ENCODE data around the gene TESMIN. TPM values are rescaled to one million over a fixed set of nuclear protein-coding genes. Genes with fewer than 3 reads are reported as not detected.

Gene TESMIN
- total RNA-seq, 1 experiment from 2014 or later, result 78.8 TPM

DNA sequence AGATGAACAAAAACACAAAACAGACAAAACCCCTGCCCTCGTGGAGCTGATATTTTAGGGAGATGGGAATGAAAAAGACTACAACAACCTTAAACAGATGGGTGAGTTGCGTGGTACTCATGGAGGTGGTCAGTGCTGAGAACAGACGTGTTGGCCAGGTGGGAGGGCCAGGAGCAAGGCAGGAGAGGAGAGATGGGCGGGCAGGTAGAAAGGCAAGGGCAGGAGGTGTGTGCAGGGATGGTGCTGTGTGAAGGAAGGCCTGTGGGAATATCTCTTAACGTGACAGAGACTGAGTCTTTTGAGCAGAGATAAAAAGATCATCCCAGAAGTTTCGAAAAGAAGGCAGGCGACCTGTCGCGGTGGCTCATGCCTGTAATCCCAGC is 59.9 kb downstream of the TESMIN start:
- POLR2A ChIA-PET, result no interaction called here

DNA sequence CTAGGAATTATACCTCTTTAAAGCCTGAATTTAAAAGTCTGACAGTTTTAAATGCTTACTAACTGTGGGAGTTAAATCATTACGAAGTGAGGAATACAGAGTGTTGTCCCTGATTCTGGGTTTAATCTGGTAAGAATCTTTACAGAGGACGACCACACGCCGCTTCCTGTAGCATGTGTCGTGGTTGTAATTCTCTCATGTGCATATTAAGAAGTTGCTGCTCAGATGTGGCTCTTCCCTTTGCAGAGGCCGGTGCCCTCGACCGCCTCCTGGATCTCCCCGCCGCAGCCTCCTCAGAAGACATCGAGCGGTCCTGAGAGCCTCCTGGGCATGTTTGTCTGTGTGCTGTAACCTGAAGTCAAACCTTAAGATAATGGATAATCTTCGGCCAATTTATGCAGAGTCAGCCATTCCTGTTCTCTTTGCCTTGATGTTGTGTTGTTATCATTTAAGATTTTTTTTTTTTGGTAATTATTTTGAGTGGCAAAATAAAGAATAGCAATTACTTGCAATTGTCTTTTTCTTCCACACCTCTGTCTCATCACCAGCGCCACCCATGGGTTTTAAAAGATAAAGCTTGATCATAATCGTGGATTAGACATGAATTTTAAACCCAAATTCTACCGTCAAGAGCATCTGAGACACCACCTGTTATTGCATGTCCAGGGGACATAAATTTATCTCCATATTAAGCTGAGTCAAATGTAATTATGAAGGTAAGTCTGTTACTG is 60.5 kb downstream of the TESMIN start:
- ChIA-PET POLR2A (no interaction called here), CTCF (interaction anchor here (0.6 to 1.3 kb wide), 7 partner anchors 17 to 199 kb away, joined by 3 to 7 read pairs (median 5); no protein-coding TSS in a partner anchor)
- peaks cover 59% of the 10 kb centered on the region for H3K4me1 Mint-ChIP-seq
- no peak for ATAC-seq
- H3K27ac Mint-ChIP-seq, result peak overlapping the region; percentile 21
- peaks cover 29% of the 10 kb centered on the region for H3K36me3 Mint-ChIP-seq
- H3K4me3 Mint-ChIP-seq, result no peak overlapping the region
- DNase-seq (ENCODE audit: low spot score), result no peak
- H3K27me3 Mint-ChIP-seq (ENCODE audit: low read depth), result peaks cover 9% of the 10 kb centered on the region
- H3K9me3 Mint-ChIP-seq, result peaks cover 7% of the 10 kb centered on the region; the same call in 1 of the 2 replicates
- TF ChIP-seq CREM (CRISPR knock-in tag; IDR thresholded peaks at IDR 0.05), result no peak
- TF ChIP-seq, protein P1, sequence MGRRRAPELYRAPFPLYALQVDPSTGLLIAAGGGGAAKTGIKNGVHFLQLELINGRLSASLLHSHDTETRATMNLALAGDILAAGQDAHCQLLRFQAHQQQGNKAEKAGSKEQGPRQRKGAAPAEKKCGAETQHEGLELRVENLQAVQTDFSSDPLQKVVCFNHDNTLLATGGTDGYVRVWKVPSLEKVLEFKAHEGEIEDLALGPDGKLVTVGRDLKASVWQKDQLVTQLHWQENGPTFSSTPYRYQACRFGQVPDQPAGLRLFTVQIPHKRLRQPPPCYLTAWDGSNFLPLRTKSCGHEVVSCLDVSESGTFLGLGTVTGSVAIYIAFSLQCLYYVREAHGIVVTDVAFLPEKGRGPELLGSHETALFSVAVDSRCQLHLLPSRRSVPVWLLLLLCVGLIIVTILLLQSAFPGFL (CRISPR knock-in tag; IDR thresholded peaks at IDR 0.05; ENCODE audit: borderline replicate concordance), result no peak
- TF ChIP-seq, protein P2, sequence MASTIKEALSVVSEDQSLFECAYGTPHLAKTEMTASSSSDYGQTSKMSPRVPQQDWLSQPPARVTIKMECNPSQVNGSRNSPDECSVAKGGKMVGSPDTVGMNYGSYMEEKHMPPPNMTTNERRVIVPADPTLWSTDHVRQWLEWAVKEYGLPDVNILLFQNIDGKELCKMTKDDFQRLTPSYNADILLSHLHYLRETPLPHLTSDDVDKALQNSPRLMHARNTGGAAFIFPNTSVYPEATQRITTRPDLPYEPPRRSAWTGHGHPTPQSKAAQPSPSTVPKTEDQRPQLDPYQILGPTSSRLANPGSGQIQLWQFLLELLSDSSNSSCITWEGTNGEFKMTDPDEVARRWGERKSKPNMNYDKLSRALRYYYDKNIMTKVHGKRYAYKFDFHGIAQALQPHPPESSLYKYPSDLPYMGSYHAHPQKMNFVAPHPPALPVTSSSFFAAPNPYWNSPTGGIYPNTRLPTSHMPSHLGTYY (CRISPR knock-in tag; IDR thresholded peaks at IDR 0.05), result no peak
- no peak for TF ChIP-seq KAT7 (CRISPR knock-in tag; IDR thresholded peaks at IDR 0.05; ENCODE audit: borderline replicate concordance)
- no peak for TF ChIP-seq PRRX2 (CRISPR knock-in tag; IDR thresholded peaks at IDR 0.05)
- TF ChIP-seq, protein P3, sequence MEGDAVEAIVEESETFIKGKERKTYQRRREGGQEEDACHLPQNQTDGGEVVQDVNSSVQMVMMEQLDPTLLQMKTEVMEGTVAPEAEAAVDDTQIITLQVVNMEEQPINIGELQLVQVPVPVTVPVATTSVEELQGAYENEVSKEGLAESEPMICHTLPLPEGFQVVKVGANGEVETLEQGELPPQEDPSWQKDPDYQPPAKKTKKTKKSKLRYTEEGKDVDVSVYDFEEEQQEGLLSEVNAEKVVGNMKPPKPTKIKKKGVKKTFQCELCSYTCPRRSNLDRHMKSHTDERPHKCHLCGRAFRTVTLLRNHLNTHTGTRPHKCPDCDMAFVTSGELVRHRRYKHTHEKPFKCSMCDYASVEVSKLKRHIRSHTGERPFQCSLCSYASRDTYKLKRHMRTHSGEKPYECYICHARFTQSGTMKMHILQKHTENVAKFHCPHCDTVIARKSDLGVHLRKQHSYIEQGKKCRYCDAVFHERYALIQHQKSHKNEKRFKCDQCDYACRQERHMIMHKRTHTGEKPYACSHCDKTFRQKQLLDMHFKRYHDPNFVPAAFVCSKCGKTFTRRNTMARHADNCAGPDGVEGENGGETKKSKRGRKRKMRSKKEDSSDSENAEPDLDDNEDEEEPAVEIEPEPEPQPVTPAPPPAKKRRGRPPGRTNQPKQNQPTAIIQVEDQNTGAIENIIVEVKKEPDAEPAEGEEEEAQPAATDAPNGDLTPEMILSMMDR (IDR thresholded peaks at IDR 0.05), result no peak
- TF ChIP-seq, protein P4, sequence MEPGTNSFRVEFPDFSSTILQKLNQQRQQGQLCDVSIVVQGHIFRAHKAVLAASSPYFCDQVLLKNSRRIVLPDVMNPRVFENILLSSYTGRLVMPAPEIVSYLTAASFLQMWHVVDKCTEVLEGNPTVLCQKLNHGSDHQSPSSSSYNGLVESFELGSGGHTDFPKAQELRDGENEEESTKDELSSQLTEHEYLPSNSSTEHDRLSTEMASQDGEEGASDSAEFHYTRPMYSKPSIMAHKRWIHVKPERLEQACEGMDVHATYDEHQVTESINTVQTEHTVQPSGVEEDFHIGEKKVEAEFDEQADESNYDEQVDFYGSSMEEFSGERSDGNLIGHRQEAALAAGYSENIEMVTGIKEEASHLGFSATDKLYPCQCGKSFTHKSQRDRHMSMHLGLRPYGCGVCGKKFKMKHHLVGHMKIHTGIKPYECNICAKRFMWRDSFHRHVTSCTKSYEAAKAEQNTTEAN (CRISPR knock-in tag; IDR thresholded peaks at IDR 0.05), result no peak
- TF ChIP-seq, protein P5, sequence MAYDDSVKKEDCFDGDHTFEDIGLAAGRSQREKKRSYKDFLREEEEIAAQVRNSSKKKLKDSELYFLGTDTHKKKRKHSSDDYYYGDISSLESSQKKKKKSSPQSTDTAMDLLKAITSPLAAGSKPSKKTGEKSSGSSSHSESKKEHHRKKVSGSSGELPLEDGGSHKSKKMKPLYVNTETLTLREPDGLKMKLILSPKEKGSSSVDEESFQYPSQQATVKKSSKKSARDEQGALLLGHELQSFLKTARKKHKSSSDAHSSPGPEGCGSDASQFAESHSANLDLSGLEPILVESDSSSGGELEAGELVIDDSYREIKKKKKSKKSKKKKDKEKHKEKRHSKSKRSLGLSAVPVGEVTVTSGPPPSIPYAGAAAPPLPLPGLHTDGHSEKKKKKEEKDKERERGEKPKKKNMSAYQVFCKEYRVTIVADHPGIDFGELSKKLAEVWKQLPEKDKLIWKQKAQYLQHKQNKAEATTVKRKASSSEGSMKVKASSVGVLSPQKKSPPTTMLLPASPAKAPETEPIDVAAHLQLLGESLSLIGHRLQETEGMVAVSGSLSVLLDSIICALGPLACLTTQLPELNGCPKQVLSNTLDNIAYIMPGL (CRISPR knock-in tag; IDR thresholded peaks at IDR 0.05), result no peak
- TF ChIP-seq FOXJ3 (CRISPR knock-in tag; IDR thresholded peaks at IDR 0.05; ENCODE audit: borderline replicate concordance), result no peak
- no peak for TF ChIP-seq NFE2L1 (CRISPR knock-in tag; IDR thresholded peaks at IDR 0.05)
- no peak for TF ChIP-seq ZNF671 (CRISPR knock-in tag; IDR thresholded peaks at IDR 0.05)
- TF ChIP-seq, protein P6, sequence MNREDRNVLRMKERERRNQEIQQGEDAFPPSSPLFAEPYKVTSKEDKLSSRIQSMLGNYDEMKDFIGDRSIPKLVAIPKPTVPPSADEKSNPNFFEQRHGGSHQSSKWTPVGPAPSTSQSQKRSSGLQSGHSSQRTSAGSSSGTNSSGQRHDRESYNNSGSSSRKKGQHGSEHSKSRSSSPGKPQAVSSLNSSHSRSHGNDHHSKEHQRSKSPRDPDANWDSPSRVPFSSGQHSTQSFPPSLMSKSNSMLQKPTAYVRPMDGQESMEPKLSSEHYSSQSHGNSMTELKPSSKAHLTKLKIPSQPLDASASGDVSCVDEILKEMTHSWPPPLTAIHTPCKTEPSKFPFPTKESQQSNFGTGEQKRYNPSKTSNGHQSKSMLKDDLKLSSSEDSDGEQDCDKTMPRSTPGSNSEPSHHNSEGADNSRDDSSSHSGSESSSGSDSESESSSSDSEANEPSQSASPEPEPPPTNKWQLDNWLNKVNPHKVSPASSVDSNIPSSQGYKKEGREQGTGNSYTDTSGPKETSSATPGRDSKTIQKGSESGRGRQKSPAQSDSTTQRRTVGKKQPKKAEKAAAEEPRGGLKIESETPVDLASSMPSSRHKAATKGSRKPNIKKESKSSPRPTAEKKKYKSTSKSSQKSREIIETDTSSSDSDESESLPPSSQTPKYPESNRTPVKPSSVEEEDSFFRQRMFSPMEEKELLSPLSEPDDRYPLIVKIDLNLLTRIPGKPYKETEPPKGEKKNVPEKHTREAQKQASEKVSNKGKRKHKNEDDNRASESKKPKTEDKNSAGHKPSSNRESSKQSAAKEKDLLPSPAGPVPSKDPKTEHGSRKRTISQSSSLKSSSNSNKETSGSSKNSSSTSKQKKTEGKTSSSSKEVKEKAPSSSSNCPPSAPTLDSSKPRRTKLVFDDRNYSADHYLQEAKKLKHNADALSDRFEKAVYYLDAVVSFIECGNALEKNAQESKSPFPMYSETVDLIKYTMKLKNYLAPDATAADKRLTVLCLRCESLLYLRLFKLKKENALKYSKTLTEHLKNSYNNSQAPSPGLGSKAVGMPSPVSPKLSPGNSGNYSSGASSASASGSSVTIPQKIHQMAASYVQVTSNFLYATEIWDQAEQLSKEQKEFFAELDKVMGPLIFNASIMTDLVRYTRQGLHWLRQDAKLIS (CRISPR knock-in tag; IDR thresholded peaks at IDR 0.05; ENCODE audit: borderline replicate concordance), result no peak
- TF ChIP-seq NFATC4 (CRISPR knock-in tag; IDR thresholded peaks at IDR 0.05), result no peak
- TF ChIP-seq TEAD4 (CRISPR knock-in tag; IDR thresholded peaks at IDR 0.05), result no peak
- TF ChIP-seq, protein P7, sequence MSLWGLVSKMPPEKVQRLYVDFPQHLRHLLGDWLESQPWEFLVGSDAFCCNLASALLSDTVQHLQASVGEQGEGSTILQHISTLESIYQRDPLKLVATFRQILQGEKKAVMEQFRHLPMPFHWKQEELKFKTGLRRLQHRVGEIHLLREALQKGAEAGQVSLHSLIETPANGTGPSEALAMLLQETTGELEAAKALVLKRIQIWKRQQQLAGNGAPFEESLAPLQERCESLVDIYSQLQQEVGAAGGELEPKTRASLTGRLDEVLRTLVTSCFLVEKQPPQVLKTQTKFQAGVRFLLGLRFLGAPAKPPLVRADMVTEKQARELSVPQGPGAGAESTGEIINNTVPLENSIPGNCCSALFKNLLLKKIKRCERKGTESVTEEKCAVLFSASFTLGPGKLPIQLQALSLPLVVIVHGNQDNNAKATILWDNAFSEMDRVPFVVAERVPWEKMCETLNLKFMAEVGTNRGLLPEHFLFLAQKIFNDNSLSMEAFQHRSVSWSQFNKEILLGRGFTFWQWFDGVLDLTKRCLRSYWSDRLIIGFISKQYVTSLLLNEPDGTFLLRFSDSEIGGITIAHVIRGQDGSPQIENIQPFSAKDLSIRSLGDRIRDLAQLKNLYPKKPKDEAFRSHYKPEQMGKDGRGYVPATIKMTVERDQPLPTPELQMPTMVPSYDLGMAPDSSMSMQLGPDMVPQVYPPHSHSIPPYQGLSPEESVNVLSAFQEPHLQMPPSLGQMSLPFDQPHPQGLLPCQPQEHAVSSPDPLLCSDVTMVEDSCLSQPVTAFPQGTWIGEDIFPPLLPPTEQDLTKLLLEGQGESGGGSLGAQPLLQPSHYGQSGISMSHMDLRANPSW (CRISPR knock-in tag; conservative IDR thresholded peaks at IDR 0.05; ENCODE audit: low read depth), result no peak
- TF ChIP-seq FOXP1 (CRISPR knock-in tag; IDR thresholded peaks at IDR 0.05; ENCODE audit: borderline replicate concordance), result no peak
- TF ChIP-seq, protein P8, sequence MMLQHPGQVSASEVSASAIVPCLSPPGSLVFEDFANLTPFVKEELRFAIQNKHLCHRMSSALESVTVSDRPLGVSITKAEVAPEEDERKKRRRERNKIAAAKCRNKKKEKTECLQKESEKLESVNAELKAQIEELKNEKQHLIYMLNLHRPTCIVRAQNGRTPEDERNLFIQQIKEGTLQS (CRISPR knock-in tag; conservative IDR thresholded peaks at IDR 0.05), result no peak

More for the DNA sequence above, 59.9 kb downstream of the TESMIN start:
- peaks cover 11% of the 10 kb centered on the region for H3K9me3 Mint-ChIP-seq
- ATAC-seq (no peak), DNase-seq (ENCODE audit: low spot score) (no peak)
- H3K4me3 Mint-ChIP-seq, result no peak overlapping the region
- H3K27ac Mint-ChIP-seq, result peak overlapping the region; percentile 21
- CTCF ChIA-PET, result interaction anchor here (0.6 to 1.3 kb wide), 7 partner anchors 18 to 199 kb away, joined by 3 to 7 read pairs (median 5); no protein-coding TSS in a partner anchor
- no peak for TF ChIP-seq FOXJ3 (CRISPR knock-in tag; IDR thresholded peaks at IDR 0.05; ENCODE audit: borderline replicate concordance)
- TF ChIP-seq NFATC4 (CRISPR knock-in tag; IDR thresholded peaks at IDR 0.05), result peak; percentile 41; the same call in 1 of the 2 replicates
- peak; percentile 61; the same call in 1 of the 2 replicates for TF ChIP-seq ZNF416 (CRISPR knock-in tag; IDR thresholded peaks at IDR 0.05)
- 0 out of 2 replicates have a peak, but pooled peaks have one; percentile 76 for TF ChIP-seq EMX1 (CRISPR knock-in tag; IDR thresholded peaks at IDR 0.05)
- peak; percentile 55; the same call in 1 of the 2 replicates for TF ChIP-seq ZNF671 (CRISPR knock-in tag; IDR thresholded peaks at IDR 0.05)
- TF ChIP-seq TCF7 (CRISPR knock-in tag; IDR thresholded peaks at IDR 0.05; ENCODE audit: low read depth), result no peak
- peaks cover 34% of the 10 kb centered on the region for H3K36me3 Mint-ChIP-seq
- H3K4me1 Mint-ChIP-seq, result peaks cover 54% of the 10 kb centered on the region
- peaks cover 3% of the 10 kb centered on the region for H3K27me3 Mint-ChIP-seq (ENCODE audit: low read depth)
